Bladder microvascular endothelial cell (primary cell): ENCODE results near the gene RAB6D. TPM values are rescaled to one million over a fixed set of nuclear protein-coding genes. Genes with fewer than 3 reads are reported as not detected.

Experiments
- total RNA-seq: library from RNA; depleted of rRNA; stranded (reverse); fragments of >200 nt; gene quantifications from 2 replicates; pipeline ENCODE4 v1.2.3, GENCODE V29; 2014

RAB6D gene
- 0.19 TPM in 1 of 2 replicates, not detected in the other for total RNA-seq

GRCh38 chr2:131363703-131364186 lies at the start of gene RAB6D:
Gene RAB6D, minus strand, starts transcription at chr2:131364168. Its CDS starts 448 bp downstream, at chr2:131363720.

Other genes with a start within 250 kb of the RAB6D start
- gene POTEE, start 154.6 kb downstream of the RAB6D start, total RNA-seq, result 0.16 and 0.63 TPM in 2 replicates
- gene TUBA3D, start 112.0 kb upstream of the RAB6D start, total RNA-seq, result not detected in 2 replicates
- gene MZT2A, start 128.2 kb upstream of the RAB6D start, total RNA-seq, result 98.1 and 140 TPM in 2 replicates
- gene CCDC74A, start 163.7 kb upstream of the RAB6D start, total RNA-seq, result 3.7 and 6.4 TPM in 2 replicates